Measurements from ENCODE around the gene MDGA2. TPM values are rescaled to one million over a fixed set of nuclear protein-coding genes. Genes with fewer than 3 reads are reported as not detected.
"Not testable (repeated sequence)": the region's sequence is repeated elsewhere in the genome, so short reads cannot be mapped to it uniquely, and the experiment has no call there.

Gene MDGA2
- total and polyA plus RNA-seq, 8 donors = not detected

- intact Hi-C loops (cut with DNase I) = no loop called here
- ATAC-seq (no peak), DNase-seq (no peak), FAIRE-seq (no peak)
- Histone ChIP-seq H3K4me3 (no peak overlapping the region), H3K27me3 (no peaks in the 10 kb centered on the region), H3K27ac (no peak overlapping the region), H3K36me3 (no peaks in the 10 kb centered on the region), H3K9me3 (no peaks in the 10 kb centered on the region), H3K4me1 (no peaks in the 10 kb centered on the region)
- WGBS, 2 donors = 24 to 27% methylated on average over 3 of the region's 3 CpGs
- no peak for TF ChIP-seq CTCF (IDR thresholded peaks at IDR 0.05)
These were observed 37.7 kb downstream of the MDGA2 start for GRCh38 chr14:47637753-47638152.

- WGBS, 2 donors = 79 to 94% methylated on average over 40 to 51 of the region's 51 CpGs
- DNase-seq (peak in 2 of 6 donors; percentile 14 to 52), FAIRE-seq (no peak), ATAC-seq (no peak)
- H3K27me3 ChIP-seq = no peaks in the 10 kb centered on the region
- no peaks in the 10 kb centered on the region for H3K9me3 ChIP-seq
- intact Hi-C loops (cut with DNase I) = no loop called here
- H3K27ac ChIP-seq = no peak overlapping the region
- TF ChIP-seq CTCF (IDR thresholded peaks at IDR 0.05) = no peak
- H3K4me1 ChIP-seq = no peaks in the 10 kb centered on the region
- H3K36me3 ChIP-seq = no peaks in the 10 kb centered on the region
- H3K4me3 ChIP-seq = no peak overlapping the region
These were observed 49.0 kb downstream of the MDGA2 start for GRCh38 chr14:47626151-47627035.

GRCh38 chr14:47624126-47624525, 51.3 kb downstream of the MDGA2 start:
- H3K4me1 ChIP-seq; H3K9me3 ChIP-seq; H3K27ac ChIP-seq; intact Hi-C loops (cut with DNase I); H3K27me3 ChIP-seq; H3K36me3 ChIP-seq; ATAC-seq; DNase-seq; FAIRE-seq; H3K4me3 ChIP-seq: not testable (repeated sequence)
- 68 to 72% methylated on average over 13 of the region's 13 CpGs for WGBS, 2 donors

- Histone ChIP-seq H3K36me3 (no peaks in the 10 kb centered on the region), H3K4me3 (no peak overlapping the region), H3K27ac (no peak overlapping the region), H3K9me3 (no peaks in the 10 kb centered on the region), H3K27me3 (no peaks in the 10 kb centered on the region), H3K4me1 (no peaks in the 10 kb centered on the region)
- DNase-seq (no peak), FAIRE-seq (no peak), ATAC-seq (no peak)
- intact Hi-C loops (cut with DNase I) = no loop called here
- no peak for TF ChIP-seq CTCF (IDR thresholded peaks at IDR 0.05)
- WGBS, 2 donors = 22 to 42% methylated on average over 3 of the region's 3 CpGs
These were observed 56.0 kb downstream of the MDGA2 start for GRCh38 chr14:47619392-47619791.

GRCh38 chr14:47606566-47606965, 68.8 kb downstream of the MDGA2 start:
- ATAC-seq (no peak), DNase-seq (no peak)

More at GRCh38 chr14:47606566-47606965, 68.8 kb downstream of the MDGA2 start:
- Histone ChIP-seq H3K9me3 (no peaks in the 10 kb centered on the region), H3K4me3 (no peak overlapping the region), H3K27me3 (no peaks in the 10 kb centered on the region), H3K36me3 (no peaks in the 10 kb centered on the region), H3K4me1 (no peaks in the 10 kb centered on the region), H3K27ac (no peak overlapping the region)
- FAIRE-seq = no peak
- WGBS, 2 donors = 66 to 79% methylated on average over 3 of the region's 3 CpGs
- no peak for TF ChIP-seq CTCF (IDR thresholded peaks at IDR 0.05)
- intact Hi-C loops (cut with DNase I) = no loop called here
